Endothelial cell of umbilical vein (primary cell): ENCODE results near the gene PLXDC2.

Experiments used
- CTCF ChIP-seq, 2 donors: IDR thresholded peaks; 1 replicate in 1 of 2; 2 replicates in 1 of 2; pipeline ENCODE4 v1.5.1; 2011; ENCODE audit warnings: low read length in 2 of 2, mild to moderate bottlenecking in 2 of 2, moderate library complexity in 2 of 2, control low read depth in 1 of 2, inconsistent platforms in 1 of 2, low read depth in 1 of 2; ENCODE audit not compliant: insufficient read depth in 1 of 2; ENCODE audit errors: extremely low read depth in 1 of 2
- EZH2 ChIP-seq: IDR thresholded peaks from 2 replicates; pipeline ENCODE4 v1.6.1; 2012; ENCODE audit warnings: borderline replicate concordance, low read depth, mild to moderate bottlenecking, moderate library complexity, low read length, inconsistent platforms; ENCODE audit not compliant: severe bottlenecking
- JUN ChIP-seq: IDR thresholded peaks from 2 replicates; pipeline ENCODE4 v1.6.1; 2011; ENCODE audit warnings: borderline replicate concordance, low read depth; ENCODE audit not compliant: insufficient read length, insufficient read depth
- MAX ChIP-seq: IDR thresholded peaks from 2 replicates; pipeline ENCODE4 v1.6.1; 2011; ENCODE audit not compliant: insufficient read depth, insufficient read length
- MYC ChIP-seq: IDR thresholded peaks from one replicate; pipeline ENCODE4 v1.6.1; 2011; ENCODE audit warnings: mild to moderate bottlenecking, low read depth, low read length
- POLR2A ChIP-seq: IDR thresholded peaks from 2 replicates; pipeline ENCODE4 v1.6.1; 2012; ENCODE audit warnings: low read depth, mild to moderate bottlenecking, control low read depth, low read length
- POLR2AphosphoS5 ChIP-seq: IDR thresholded peaks from 2 replicates; pipeline ENCODE4 v1.6.1; 2012; ENCODE audit warnings: low read depth, mild to moderate bottlenecking, control low read depth, low read length, moderate library complexity; ENCODE audit not compliant: insufficient read depth

GRCh38 chr10:19860107-19860506 is 43.9 kb downstream of the PLXDC2 start:
- TF ChIP-seq CTCF (IDR thresholded peaks at IDR 0.05; ENCODE audit: extremely low read depth in 1 of 2, insufficient read depth in 1 of 2, low read depth in 1 of 2, low read length in 2 of 2) (no peak), POLR2A (no peak), EZH2 (no peak), POLR2AphosphoS5 (no peak), MYC (no peak), JUN (no peak), MAX (no peak)
